ENCODE results near the gene SNTB2. TPM values are rescaled to one million over a fixed set of nuclear protein-coding genes. Genes with fewer than 3 reads are reported as not detected.

Gene SNTB2
- total and polyA plus RNA-seq, 2 of the 13 experiments (the other 11 are each of a cell fraction or from before 2014, with no cell fraction given), result 11.5 to 19.2 TPM

- TF ChIP-seq ZBTB40 (IDR thresholded peaks at IDR 0.05) (no peak), ZBTB40 (CRISPR knock-in tag; IDR thresholded peaks at IDR 0.05) (no peak), SOX5 (CRISPR knock-in tag; IDR thresholded peaks at IDR 0.05; ENCODE audit: borderline replicate concordance) (no peak)
These were observed 49.4 kb downstream of the SNTB2 start (continued) for GRCh38 chr16:69236319-69236718.

- H3K4me2 ChIP-seq (ENCODE audit: low read depth, low read length), result no peak overlapping the region
- no peaks in the 10 kb centered on the region for H3K9me3 ChIP-seq (ENCODE audit: low read length)
- FAIRE-seq, result no peak
- no peaks in the 10 kb centered on the region for H3K27me3 ChIP-seq (ENCODE audit: control insufficient read depth in 1 of 2, insufficient read depth in 2 of 2, low read length in 2 of 2)
- H2AFZ ChIP-seq (ENCODE audit: low read length), result no peak overlapping the region
- ATAC-seq, result no peak
- no peak overlapping the region for H3K4me3 ChIP-seq (replicated peaks in 1 of 3; ENCODE audit: insufficient read depth in 1 of 3, low read depth in 2 of 3, low read length in 3 of 3)
- POLR2A ChIA-PET, result no interaction called here
- H3K36me3 ChIP-seq (replicated peaks in 1 of 2; ENCODE audit: control insufficient read depth in 1 of 2, insufficient read depth in 2 of 2, low read length in 2 of 2), result peaks cover 0 to 1% of the 10 kb centered on the region in 2 experiments; a peak in 1 of 5 replicates
- no peak overlapping the region for H3K9ac ChIP-seq (ENCODE audit: insufficient read depth, low read depth, low read length)
- H3K4me1 ChIP-seq (ENCODE audit: insufficient read depth, low read length), result no peaks in the 10 kb centered on the region
- no peak overlapping the region for H3K27ac ChIP-seq (ENCODE audit: extremely low read length, insufficient read depth, low read length)
- 98% methylated on average over 3 of the region's 3 CpGs for WGBS (ENCODE audit: low lambda C conversion rate)
- intact Hi-C loops (cut with micrococcal nuclease; ENCODE audit: unreplicated experiment) (no loop called here), in situ Hi-C loops (cut with HindIII; ENCODE audit: extremely low pct_ligation_motif_present, low pct_unique_long_range_greater_than_20kb) (no loop called here)
- H4K20me1 ChIP-seq (ENCODE audit: insufficient read depth, low read length), result no peaks in the 10 kb centered on the region
- no peak for DNase-seq (ENCODE audit: low spot score)
- BruUV-seq (replicated peaks), result no TSS peak
- no peaks in the 10 kb centered on the region for H3K79me2 ChIP-seq (ENCODE audit: insufficient read depth, low read length)
- CTCF ChIA-PET (ENCODE audit: low intra/inter-chr PET ratio, low total read pairs), result no interaction called here
- TF ChIP-seq SKIL (CRISPR knock-in tag; IDR thresholded peaks at IDR 0.05; ENCODE audit: borderline replicate concordance) (no peak), SAP130 (CRISPR knock-in tag; IDR thresholded peaks at IDR 0.05; ENCODE audit: low read depth) (no peak), ZBTB7B (CRISPR knock-in tag; IDR thresholded peaks at IDR 0.05) (no peak), ZNF75D (CRISPR knock-in tag; IDR thresholded peaks at IDR 0.05; ENCODE audit: borderline replicate concordance) (no peak), ESRRA (CRISPR knock-in tag; IDR thresholded peaks at IDR 0.05; ENCODE audit: low read depth) (no peak), PRDM10 (CRISPR knock-in tag; IDR thresholded peaks at IDR 0.05; ENCODE audit: low read depth) (no peak)
These were observed 50.3 kb downstream of the SNTB2 start for GRCh38 chr16:69237296-69237695.
